SK-N-SH (cell line): ENCODE results near the gene N4BP3. TPM values are rescaled to one million over a fixed set of nuclear protein-coding genes. Genes with fewer than 3 reads are reported as not detected.

Source experiments
- CTCF ChIA-PET: fragments of 300-600, 350-600 bp; formaldehyde crosslinking; extraction: SDS; loops from one replicate; lab custom pipeline; 2021; lab: Yijun Ruan, JAX
- POLR2A ChIA-PET: fragments of 350-600 bp; sonication (Branson Sonifier 250); formaldehyde crosslinking; extraction: SDS; loops from one replicate; lab custom pipeline; 2020; ENCODE audit warnings: antibody characterized with exemption, inconsistent platforms; lab: Yijun Ruan, JAX
- DNase-seq: peaks from one replicate; pipeline ENCODE4 v3.0.0; 2012
- H2AFZ ChIP-seq: fragments of 200-600 bp; sonication (generic); 2 replicates; pipeline ENCODE4 v1.8.1; 2016; ENCODE audit warnings: antibody characterized with exemption, mild to moderate bottlenecking, low read depth
- H3F3A ChIP-seq: fragments of 200-600 bp; sonication (generic); replicated peaks from 2 replicates; pipeline ENCODE3; 2016; ENCODE audit warnings: antibody characterized with exemption, mild to moderate bottlenecking; ENCODE audit not compliant: insufficient read depth
- H3K27ac ChIP-seq, 2 experiments: fragments of 200-500 bp in 1 of 2; fragments of 200-600 bp in 1 of 2; sonication (Bioruptor generic) in 1 of 2; sonication (generic), shearing (Covaris generic) in 1 of 2; 2 replicates each; pipeline versions ENCODE4 v1.5.1 to v1.6.1; 2014 to 2016; ENCODE audit warnings: low read depth in 2 of 2, inconsistent platforms in 1 of 2, low read length in 1 of 2, mild to moderate bottlenecking in 1 of 2, mixed read lengths in 1 of 2
- H3K27me3 ChIP-seq: fragments of 200-600 bp; sonication (generic), shearing (Covaris generic); 2 replicates; pipeline ENCODE4 v1.6.1; 2016; ENCODE audit warnings: mixed run types; ENCODE audit not compliant: insufficient read depth
- H3K36me3 ChIP-seq, 2 experiments: fragments of 200-500 bp in 1 of 2; fragments of 200-600 bp in 1 of 2; sonication (Bioruptor generic) in 1 of 2; sonication (generic) in 1 of 2; replicated peaks in 1 of 2; 2 replicates each; pipeline versions ENCODE3 to v1.5.1; 2014 to 2016; ENCODE audit warnings: low read length in 1 of 2, mild to moderate bottlenecking in 1 of 2; ENCODE audit not compliant: insufficient read depth in 2 of 2, control insufficient read depth in 1 of 2
- H3K4me1 ChIP-seq, 2 experiments: fragments of 200-500 bp in 1 of 2; fragments of 200-600 bp in 1 of 2; sonication (Bioruptor generic) in 1 of 2; sonication (generic), shearing (Covaris generic) in 1 of 2; 2 replicates each; pipeline versions ENCODE4 v1.5.1 to v1.6.1; 2014 to 2016; ENCODE audit warnings: low read depth in 1 of 2, low read length in 1 of 2, mixed run types in 1 of 2; ENCODE audit not compliant: insufficient read depth in 2 of 2, control insufficient read depth in 1 of 2
- H3K4me2 ChIP-seq: fragments of 200-600 bp; sonication (generic), shearing (Covaris generic); 2 replicates; pipeline ENCODE4 v1.6.1; 2017; ENCODE audit warnings: mixed run types
- H3K4me3 ChIP-seq, 2 experiments: fragments of 200-500 bp in 1 of 2; fragments of 200-600 bp in 1 of 2; sonication (Bioruptor generic) in 1 of 2; sonication (generic), shearing (Covaris generic) in 1 of 2; 2 replicates each; pipeline versions ENCODE4 v1.5.1 to v1.8.1; 2014 to 2016; ENCODE audit warnings: low read depth in 2 of 2, inconsistent platforms in 1 of 2, low read length in 1 of 2, mild to moderate bottlenecking in 1 of 2, mixed read lengths in 1 of 2, moderate library complexity in 1 of 2
- H3K79me2 ChIP-seq: fragments of 200-600 bp; sonication (generic); 2 replicates; pipeline ENCODE4 v1.8.1; 2017; ENCODE audit warnings: mild to moderate bottlenecking; ENCODE audit not compliant: insufficient read depth
- H3K9ac ChIP-seq: fragments of 200-600 bp; sonication (generic); 2 replicates; pipeline ENCODE4 v1.6.1; 2017; ENCODE audit warnings: mixed run types
- H3K9me2 ChIP-seq: fragments of 200-600 bp; sonication (generic); 2 replicates; pipeline ENCODE4 v1.6.1; 2017; ENCODE audit warnings: mixed run types
- H3K9me3 ChIP-seq: fragments of 200-600 bp; sonication (generic); 2 replicates; pipeline ENCODE4 v1.6.1; 2017; ENCODE audit warnings: mixed run types, mild to moderate bottlenecking, moderate library complexity
- H4K20me1 ChIP-seq: fragments of 200-600 bp; sonication (generic); 2 replicates; pipeline ENCODE4 v1.6.1; 2017; ENCODE audit warnings: mild to moderate bottlenecking, mixed run types; ENCODE audit not compliant: insufficient read depth
- CHD2 ChIP-seq: fragments of 150-350 bp; IDR thresholded peaks from 2 replicates; pipeline ENCODE4 v1.6.1; 2018; ENCODE audit warnings: low read length; ENCODE audit not compliant: partially characterized antibody
- EP300 ChIP-seq, 2 experiments: IDR thresholded peaks; 2 replicates each; pipeline versions ENCODE4 v1.4.0 to v1.6.1; 2012; ENCODE audit warnings: borderline replicate concordance in 1 of 2, low read depth in 1 of 2, low read length in 1 of 2
- FOXM1 ChIP-seq: IDR thresholded peaks from 2 replicates; pipeline ENCODE4 v1.4.0; 2012; ENCODE audit warnings: low read depth, mild to moderate bottlenecking
- GABPA ChIP-seq: IDR thresholded peaks from 2 replicates; pipeline ENCODE4 v1.4.0; 2012; ENCODE audit warnings: low read depth, mild to moderate bottlenecking
- GATA2 ChIP-seq: sonication (generic); formaldehyde crosslinking; IDR thresholded peaks from 2 replicates; pipeline ENCODE4 v1.5.0; 2020; ENCODE audit warnings: mild to moderate bottlenecking, missing genetic modification reagents
- JUND ChIP-seq: IDR thresholded peaks from 2 replicates; pipeline ENCODE4 v1.4.0; 2012
- MAX ChIP-seq: IDR thresholded peaks from 2 replicates; pipeline ENCODE4 v1.4.0; 2012; ENCODE audit warnings: low read depth
- MEF2A ChIP-seq: IDR thresholded peaks from 2 replicates; pipeline ENCODE4 v1.4.0; 2012; ENCODE audit warnings: low read depth, borderline replicate concordance
- MXI1 ChIP-seq: IDR thresholded peaks from 2 replicates; pipeline ENCODE4 v1.6.1; 2012; ENCODE audit warnings: mild to moderate bottlenecking, low read depth, low read length, improper control_type of control experiment
- PBX3 ChIP-seq: IDR thresholded peaks from 2 replicates; pipeline ENCODE4; 2012
- POLR2AphosphoS5 ChIP-seq: IDR thresholded peaks from 2 replicates; pipeline ENCODE4 v1.6.1; 2012; ENCODE audit warnings: low read depth, low read length
- RAD21 ChIP-seq: IDR thresholded peaks from 2 replicates; pipeline ENCODE4 v1.6.1; 2012; ENCODE audit warnings: mild to moderate bottlenecking, low read length
- RCOR1 ChIP-seq: fragments of 150-350 bp; IDR thresholded peaks from 2 replicates; pipeline ENCODE4 v1.6.1; 2017; ENCODE audit warnings: antibody characterized with exemption, low read length
- TCF12 ChIP-seq: IDR thresholded peaks from 2 replicates; pipeline ENCODE4 v1.4.0; 2012
- TEAD4 ChIP-seq: IDR thresholded peaks from 2 replicates; pipeline ENCODE4 v1.4.0; 2012; ENCODE audit warnings: mild to moderate bottlenecking, borderline replicate concordance; ENCODE audit not compliant: insufficient read depth
- YY1 ChIP-seq: IDR thresholded peaks from 2 replicates; pipeline ENCODE4 v1.4.0; 2012; ENCODE audit warnings: low read depth, mild to moderate bottlenecking
- WGBS: methylation state at CpG from one replicate; pipeline ENCODE4 v1.1.6; 2017; ENCODE audit warnings: low lambda C conversion rate; 5-methylcytosine and 5-hydroxymethylcytosine counted together
- polyA plus RNA-seq, 3 experiments: library from polyadenylated mRNA; depleted of rRNA; stranded (reverse); fragments of >200 nt; gene quantifications; 2 replicates each; pipeline ENCODE4 v1.2.3, GENCODE V29; 2012
- TF ChIP-seq, protein P1 (sequence below): fragments of 150-350 bp; IDR thresholded peaks from 2 replicates; pipeline ENCODE4 v1.6.1; 2017; ENCODE audit warnings: antibody characterized with exemption, low read length, low read depth, borderline replicate concordance

Gene N4BP3
- polyA plus RNA-seq, 1 of the 3 experiments (the other 2 are of a cell fraction) = 0.28 TPM

GRCh38 chr5:178111925-178112324 is 1.4 kb upstream of the N4BP3 start:
- Histone ChIP-seq H3K4me2 (no peak overlapping the region), H3K27ac (no peak overlapping the region), H2AFZ (no peak overlapping the region), H3K79me2 (no peaks in the 10 kb centered on the region), H3K9me3 (no peaks in the 10 kb centered on the region), H3K9me2 (no peaks in the 10 kb centered on the region), H3K9ac (no peak overlapping the region), H3K27me3 (no peaks in the 10 kb centered on the region; the same call in 1 of the 2 replicates), H3K4me3 (no peak overlapping the region), H3K4me1 (peaks cover 0 to 32% of the 10 kb centered on the region in 2 experiments; a peak in 1 of 4 replicates), H3K36me3 (no peaks in the 10 kb centered on the region), H3F3A (no peaks in the 10 kb centered on the region), H4K20me1 (no peaks in the 10 kb centered on the region)
- POLR2A ChIA-PET = no interaction called here
- TF ChIP-seq EP300 (IDR thresholded peaks at IDR 0.05; ENCODE audit: borderline replicate concordance in 1 of 2, low read depth in 1 of 2, low read length in 1 of 2) (peak in 1 of 2 experiments; percentile 86; a peak in 2 of 4 replicates), MXI1 (peak; percentile 45; the same call in 1 of the 2 replicates), CHD2 (peak; percentile 47), MAX (no peak), RCOR1 (peak; percentile 64), TCF12 (no peak; the same call in 1 of the 2 replicates), MEF2A (no peak)
- 27% methylated on average over 3 of the region's 3 CpGs for WGBS
- DNase-seq = peak; percentile 64
- CTCF ChIA-PET = interaction anchor here (1.0 to 5.5 kb wide), 3 partner anchors 9 to 36 kb away, joined by 3 to 21 read pairs (median 7); no protein-coding TSS in a partner anchor

DNA sequence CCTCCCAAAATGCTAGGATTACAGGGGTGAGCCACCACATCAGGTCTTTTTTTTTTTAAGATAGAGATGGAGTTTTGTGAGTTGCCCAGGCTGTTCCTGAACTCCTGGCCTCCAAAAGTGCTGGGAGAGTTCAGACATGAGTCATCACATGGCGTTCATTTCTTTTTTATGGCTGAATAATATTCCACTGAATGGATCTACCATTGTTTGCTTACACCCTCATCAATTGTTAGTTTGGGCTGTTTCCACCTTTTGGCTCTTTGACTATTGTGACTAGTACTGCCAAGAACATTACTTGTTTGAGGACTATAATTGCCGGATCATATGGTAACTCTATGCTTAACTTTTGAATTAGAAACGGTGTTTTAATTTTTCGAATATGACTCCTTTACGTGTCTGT is 787 bp upstream of the N4BP3 start:
- Histone ChIP-seq H3K9me3 (no peaks in the 10 kb centered on the region), H3F3A (no peaks in the 10 kb centered on the region), H3K27me3 (no peaks in the 10 kb centered on the region; the same call in 1 of the 2 replicates), H3K4me2 (peak overlapping the region; percentile 64; the same call in 1 of the 2 replicates), H3K9ac (no peak overlapping the region), H4K20me1 (no peaks in the 10 kb centered on the region), H3K4me1 (peaks cover 0 to 32% of the 10 kb centered on the region in 2 experiments; a peak in 1 of 4 replicates), H3K27ac (no peak overlapping the region), H3K9me2 (no peaks in the 10 kb centered on the region), H3K36me3 (no peaks in the 10 kb centered on the region), H3K4me3 (no peak overlapping the region; a peak in 1 of 4 replicates), H2AFZ (no peak overlapping the region), H3K79me2 (no peaks in the 10 kb centered on the region)
- no peak for DNase-seq
- WGBS = 48% methylated on average over 5 of the region's 5 CpGs
- ChIA-PET POLR2A (no interaction called here), CTCF (interaction anchor here (1.0 to 5.5 kb wide), 3 partner anchors 8 to 36 kb away, joined by 3 to 21 read pairs (median 7); no protein-coding TSS in a partner anchor)
- TF ChIP-seq POLR2AphosphoS5 (no peak), GABPA (no peak), CHD2 (no peak), RCOR1 (no peak), TEAD4 (no peak), MXI1 (no peak), GATA2 (CRISPR knock-in tag) (no peak), MEF2A (no peak), RAD21 (no peak), FOXM1 (no peak), JUND (no peak), YY1 (no peak), PBX3 (no peak)
- TF ChIP-seq, protein P1, sequence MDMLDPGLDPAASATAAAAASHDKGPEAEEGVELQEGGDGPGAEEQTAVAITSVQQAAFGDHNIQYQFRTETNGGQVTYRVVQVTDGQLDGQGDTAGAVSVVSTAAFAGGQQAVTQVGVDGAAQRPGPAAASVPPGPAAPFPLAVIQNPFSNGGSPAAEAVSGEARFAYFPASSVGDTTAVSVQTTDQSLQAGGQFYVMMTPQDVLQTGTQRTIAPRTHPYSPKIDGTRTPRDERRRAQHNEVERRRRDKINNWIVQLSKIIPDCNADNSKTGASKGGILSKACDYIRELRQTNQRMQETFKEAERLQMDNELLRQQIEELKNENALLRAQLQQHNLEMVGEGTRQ = no peak
